HEK293 (cell line): ENCODE data around the gene ATAT1.

ENCODE experiments used
- GFI1B ChIP-seq: fragments of 450-650 bp; formaldehyde crosslinking; IDR thresholded peaks from 2 replicates; pipeline ENCODE4 v1.5.1; 2016; ENCODE audit warnings: missing biosample characterization, missing genetic modification characterization
- GLI4 ChIP-seq: fragments of 450-650 bp; formaldehyde crosslinking; IDR thresholded peaks from 2 replicates; pipeline ENCODE4 v1.5.1; 2016; ENCODE audit warnings: missing biosample characterization, missing genetic modification characterization
- KLF9 ChIP-seq: fragments of 450-650 bp; formaldehyde crosslinking; IDR thresholded peaks from 2 replicates; pipeline ENCODE4 v1.5.1; 2016; ENCODE audit warnings: missing biosample characterization, missing genetic modification characterization, low read depth
- RBAK ChIP-seq: fragments of 450-650 bp; formaldehyde crosslinking; IDR thresholded peaks from 2 replicates; pipeline ENCODE4 v1.5.1; 2016; ENCODE audit warnings: missing biosample characterization, missing genetic modification characterization
- SP3 ChIP-seq: fragments of 450-650 bp; formaldehyde crosslinking; IDR thresholded peaks from 2 replicates; pipeline ENCODE4 v1.5.1; 2016; ENCODE audit warnings: missing biosample characterization, missing genetic modification characterization
- TRIM28 ChIP-seq: IDR thresholded peaks from 2 replicates; pipeline ENCODE4 v1.6.1; 2011; ENCODE audit warnings: low read length, control low read depth, borderline replicate concordance
- YY2 ChIP-seq: fragments of 450-650 bp; formaldehyde crosslinking; IDR thresholded peaks from 2 replicates; pipeline ENCODE4 v1.5.1; 2016; ENCODE audit warnings: missing biosample characterization, missing genetic modification characterization
- ZFHX2 ChIP-seq: fragments of 450-650 bp; formaldehyde crosslinking; conservative IDR thresholded peaks from 2 replicates; pipeline ENCODE4 v1.5.1; 2016; ENCODE audit warnings: missing biosample characterization, missing genetic modification characterization
- ZNF19 ChIP-seq: fragments of 450-650 bp; formaldehyde crosslinking; IDR thresholded peaks from 2 replicates; pipeline ENCODE4; 2016; ENCODE audit warnings: missing biosample characterization, missing genetic modification characterization, low read depth
- ZNF221 ChIP-seq: fragments of 450-650 bp; formaldehyde crosslinking; IDR thresholded peaks from 2 replicates; pipeline ENCODE4 v1.5.1; 2017; ENCODE audit warnings: missing biosample characterization, missing genetic modification characterization, borderline replicate concordance
- ZNF24 ChIP-seq: fragments of 450-650 bp; formaldehyde crosslinking; IDR thresholded peaks from 2 replicates; pipeline ENCODE4 v1.5.1; 2016; ENCODE audit warnings: missing biosample characterization, missing genetic modification characterization
- ZNF248 ChIP-seq: fragments of 450-650 bp; formaldehyde crosslinking; IDR thresholded peaks from 2 replicates; pipeline ENCODE4 v1.5.1; 2017; ENCODE audit warnings: missing biosample characterization, missing genetic modification characterization
- ZNF274 ChIP-seq, 2 experiments: fragments of 200-500 bp in 1 of 2; fragments of 450-650 bp in 1 of 2; sonication (Bioruptor generic) in 1 of 2; formaldehyde crosslinking in 1 of 2; IDR thresholded peaks; 2 replicates each; pipeline versions ENCODE4 v1.5.1 to v1.6.1; 2014 to 2016; ENCODE audit warnings: borderline replicate concordance in 1 of 2, inconsistent platforms in 1 of 2, low read length in 1 of 2, missing biosample characterization in 1 of 2, missing genetic modification characterization in 1 of 2
- ZNF311 ChIP-seq: fragments of 450-650 bp; formaldehyde crosslinking; IDR thresholded peaks from 2 replicates; pipeline ENCODE4 v1.5.1; 2017; ENCODE audit warnings: missing biosample characterization, missing genetic modification characterization, borderline replicate concordance
- ZNF416 ChIP-seq: fragments of 450-650 bp; formaldehyde crosslinking; IDR thresholded peaks from 2 replicates; pipeline ENCODE4 v1.5.1; 2016; ENCODE audit warnings: missing biosample characterization, missing genetic modification characterization
- ZNF473 ChIP-seq: fragments of 450-650 bp; formaldehyde crosslinking; IDR thresholded peaks from 2 replicates; pipeline ENCODE4 v1.5.1; 2017; ENCODE audit warnings: missing biosample characterization, missing genetic modification characterization
- ZNF549 ChIP-seq: fragments of 450-650 bp; IDR thresholded peaks from 2 replicates; pipeline ENCODE4 v1.5.1; 2018; ENCODE audit warnings: missing biosample characterization, missing genetic modification characterization, mild to moderate bottlenecking, inconsistent platforms, moderate library complexity
- ZNF555 ChIP-seq: fragments of 450-650 bp; formaldehyde crosslinking; conservative IDR thresholded peaks from 2 replicates; pipeline ENCODE4 v1.5.1; 2017; ENCODE audit warnings: missing biosample characterization, mild to moderate bottlenecking, missing genetic modification characterization, inconsistent platforms
- ZNF610 ChIP-seq: fragments of 450-650 bp; formaldehyde crosslinking; IDR thresholded peaks from 2 replicates; pipeline ENCODE4 v1.5.1; 2016; ENCODE audit warnings: missing biosample characterization, missing genetic modification characterization, borderline replicate concordance
- ZNF76 ChIP-seq: fragments of 450-650 bp; formaldehyde crosslinking; IDR thresholded peaks from 2 replicates; pipeline ENCODE4; 2016; ENCODE audit warnings: low read depth, missing biosample characterization, missing genetic modification characterization, borderline replicate concordance
- TF ChIP-seq, protein P1 (sequence below): fragments of 450-650 bp; formaldehyde crosslinking; IDR thresholded peaks from 2 replicates; pipeline ENCODE4 v1.5.1; 2016; ENCODE audit warnings: missing biosample characterization, missing genetic modification characterization, low read depth
- TF ChIP-seq, protein P2 (sequence below): fragments of 450-650 bp; formaldehyde crosslinking; IDR thresholded peaks from 2 replicates; pipeline ENCODE4 v1.5.1; 2016; ENCODE audit warnings: missing biosample characterization, missing genetic modification characterization
- TF ChIP-seq, protein P3 (sequence below): fragments of 450-650 bp; formaldehyde crosslinking; IDR thresholded peaks from 2 replicates; pipeline ENCODE4 v1.5.1; 2017; ENCODE audit warnings: missing biosample characterization, missing genetic modification characterization
- TF ChIP-seq, protein P4 (sequence below): fragments of 450-650 bp; formaldehyde crosslinking; IDR thresholded peaks from 2 replicates; pipeline ENCODE4 v1.5.1; 2017; ENCODE audit warnings: missing biosample characterization, missing genetic modification characterization
- TF ChIP-seq, protein P5 (sequence below): fragments of 450-650 bp; formaldehyde crosslinking; IDR thresholded peaks from 2 replicates; pipeline ENCODE4 v1.5.1; 2016; ENCODE audit warnings: missing biosample characterization, missing genetic modification characterization
- TF ChIP-seq, protein P6 (sequence below): fragments of 450-650 bp; formaldehyde crosslinking; IDR thresholded peaks from 2 replicates; pipeline ENCODE4 v1.5.1; 2016; ENCODE audit warnings: missing biosample characterization, missing genetic modification characterization
- TF ChIP-seq, protein P7 (sequence below): fragments of 450-650 bp; formaldehyde crosslinking; IDR thresholded peaks from 2 replicates; pipeline ENCODE4 v1.5.1; 2016; ENCODE audit warnings: missing biosample characterization, missing genetic modification characterization

The ATAT1 gene

DNA sequence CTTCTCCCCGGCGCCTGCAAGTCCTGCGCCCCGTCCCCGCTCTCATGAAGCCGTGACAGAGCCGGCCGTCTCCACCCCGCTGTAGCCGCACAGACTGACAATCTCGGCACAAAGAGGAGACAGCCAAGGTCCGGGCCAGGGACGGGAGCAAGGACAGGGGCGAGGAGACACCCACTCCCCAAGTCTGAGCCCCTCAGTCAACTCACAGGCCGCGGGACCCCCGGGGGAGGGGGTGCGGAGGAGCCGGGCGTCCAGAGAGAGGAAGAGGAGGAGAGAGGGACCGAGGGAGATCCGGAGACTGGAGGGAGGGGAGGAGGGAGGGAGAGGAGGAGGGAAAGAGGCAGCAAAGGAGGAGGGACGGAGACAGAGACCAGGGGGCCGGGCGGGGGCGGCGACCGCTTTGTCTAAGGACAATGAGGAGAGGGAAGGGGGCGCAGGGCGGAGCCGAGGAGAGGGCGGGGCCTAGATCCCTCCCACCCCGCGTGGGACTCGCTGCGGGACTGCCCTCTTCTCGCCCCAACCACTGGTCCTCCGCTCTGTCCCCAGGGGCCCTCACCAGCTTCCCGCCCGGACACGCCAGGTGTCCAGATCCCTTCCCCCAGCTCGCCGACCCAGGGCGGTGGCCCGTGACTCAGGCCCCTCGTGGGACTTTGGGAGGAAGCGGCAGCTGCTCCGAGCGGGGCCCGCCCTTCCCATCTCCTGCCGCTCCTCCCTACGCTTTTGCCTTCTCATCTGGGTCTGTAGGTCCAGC lies 60.4 kb downstream of the ATAT1 start (continued):
- TF ChIP-seq YY2 (tag by site-specific recombination) (no peak), GLI4 (tag by site-specific recombination) (peak; percentile 19; the same call in 1 of the 2 replicates), ZNF555 (no peak), RBAK (tag by site-specific recombination) (no peak), ZNF24 (tag by site-specific recombination) (peak; percentile 65), ZNF76 (tag by site-specific recombination) (no peak; the same call in 1 of the 2 replicates), ZNF248 (tag by site-specific recombination) (no peak), GFI1B (tag by site-specific recombination) (no peak), ZNF274 (IDR thresholded peaks at IDR 0.05; ENCODE audit: low read length) (no peak), ZNF274 (tag by site-specific recombination; IDR thresholded peaks at IDR 0.05; ENCODE audit: borderline replicate concordance) (no peak), ZFHX2 (tag by site-specific recombination) (peak; percentile 91), SP3 (tag by site-specific recombination) (peak; percentile 99), ZNF19 (tag by site-specific recombination) (no peak), ZNF221 (tag by site-specific recombination) (no peak), ZNF549 (tag by site-specific recombination) (no peak), ZNF473 (no peak), ZNF311 (tag by site-specific recombination) (no peak), KLF9 (tag by site-specific recombination) (peak; percentile 84), ZNF416 (tag by site-specific recombination) (no peak), ZNF610 (peak; percentile 93), TRIM28 (no peak)
- TF ChIP-seq, protein P1, sequence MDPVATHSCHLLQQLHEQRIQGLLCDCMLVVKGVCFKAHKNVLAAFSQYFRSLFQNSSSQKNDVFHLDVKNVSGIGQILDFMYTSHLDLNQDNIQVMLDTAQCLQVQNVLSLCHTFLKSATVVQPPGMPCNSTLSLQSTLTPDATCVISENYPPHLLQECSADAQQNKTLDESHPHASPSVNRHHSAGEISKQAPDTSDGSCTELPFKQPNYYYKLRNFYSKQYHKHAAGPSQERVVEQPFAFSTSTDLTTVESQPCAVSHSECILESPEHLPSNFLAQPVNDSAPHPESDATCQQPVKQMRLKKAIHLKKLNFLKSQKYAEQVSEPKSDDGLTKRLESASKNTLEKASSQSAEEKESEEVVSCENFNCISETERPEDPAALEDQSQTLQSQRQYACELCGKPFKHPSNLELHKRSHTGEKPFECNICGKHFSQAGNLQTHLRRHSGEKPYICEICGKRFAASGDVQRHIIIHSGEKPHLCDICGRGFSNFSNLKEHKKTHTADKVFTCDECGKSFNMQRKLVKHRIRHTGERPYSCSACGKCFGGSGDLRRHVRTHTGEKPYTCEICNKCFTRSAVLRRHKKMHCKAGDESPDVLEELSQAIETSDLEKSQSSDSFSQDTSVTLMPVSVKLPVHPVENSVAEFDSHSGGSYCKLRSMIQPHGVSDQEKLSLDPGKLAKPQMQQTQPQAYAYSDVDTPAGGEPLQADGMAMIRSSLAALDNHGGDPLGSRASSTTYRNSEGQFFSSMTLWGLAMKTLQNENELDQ = no peak
- TF ChIP-seq, protein P2, sequence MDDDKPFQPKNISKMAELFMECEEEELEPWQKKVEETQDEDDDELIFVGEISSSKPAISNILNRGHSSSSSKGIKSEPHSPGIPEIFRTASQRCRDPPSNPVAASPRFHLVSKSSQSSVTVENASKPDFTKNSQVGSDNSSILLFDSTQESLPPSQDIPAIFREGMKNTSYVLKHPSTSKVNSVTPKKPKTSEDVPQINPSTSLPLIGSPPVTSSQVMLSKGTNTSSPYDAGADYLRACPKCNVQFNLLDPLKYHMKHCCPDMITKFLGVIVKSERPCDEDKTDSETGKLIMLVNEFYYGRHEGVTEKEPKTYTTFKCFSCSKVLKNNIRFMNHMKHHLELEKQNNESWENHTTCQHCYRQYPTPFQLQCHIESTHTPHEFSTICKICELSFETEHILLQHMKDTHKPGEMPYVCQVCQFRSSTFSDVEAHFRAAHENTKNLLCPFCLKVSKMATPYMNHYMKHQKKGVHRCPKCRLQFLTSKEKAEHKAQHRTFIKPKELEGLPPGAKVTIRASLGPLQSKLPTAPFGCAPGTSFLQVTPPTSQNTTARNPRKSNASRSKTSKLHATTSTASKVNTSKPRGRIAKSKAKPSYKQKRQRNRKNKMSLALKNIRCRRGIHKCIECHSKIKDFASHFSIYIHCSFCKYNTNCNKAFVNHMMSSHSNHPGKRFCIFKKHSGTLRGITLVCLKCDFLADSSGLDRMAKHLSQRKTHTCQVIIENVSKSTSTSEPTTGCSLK (tag by site-specific recombination) = no peak
- TF ChIP-seq, protein P3, sequence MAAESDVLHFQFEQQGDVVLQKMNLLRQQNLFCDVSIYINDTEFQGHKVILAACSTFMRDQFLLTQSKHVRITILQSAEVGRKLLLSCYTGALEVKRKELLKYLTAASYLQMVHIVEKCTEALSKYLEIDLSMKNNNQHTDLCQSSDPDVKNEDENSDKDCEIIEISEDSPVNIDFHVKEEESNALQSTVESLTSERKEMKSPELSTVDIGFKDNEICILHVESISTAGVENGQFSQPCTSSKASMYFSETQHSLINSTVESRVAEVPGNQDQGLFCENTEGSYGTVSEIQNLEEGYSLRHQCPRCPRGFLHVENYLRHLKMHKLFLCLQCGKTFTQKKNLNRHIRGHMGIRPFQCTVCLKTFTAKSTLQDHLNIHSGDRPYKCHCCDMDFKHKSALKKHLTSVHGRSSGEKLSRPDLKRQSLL (tag by site-specific recombination) = peak; percentile 63; the same call in 1 of the 2 replicates
- TF ChIP-seq, protein P4, sequence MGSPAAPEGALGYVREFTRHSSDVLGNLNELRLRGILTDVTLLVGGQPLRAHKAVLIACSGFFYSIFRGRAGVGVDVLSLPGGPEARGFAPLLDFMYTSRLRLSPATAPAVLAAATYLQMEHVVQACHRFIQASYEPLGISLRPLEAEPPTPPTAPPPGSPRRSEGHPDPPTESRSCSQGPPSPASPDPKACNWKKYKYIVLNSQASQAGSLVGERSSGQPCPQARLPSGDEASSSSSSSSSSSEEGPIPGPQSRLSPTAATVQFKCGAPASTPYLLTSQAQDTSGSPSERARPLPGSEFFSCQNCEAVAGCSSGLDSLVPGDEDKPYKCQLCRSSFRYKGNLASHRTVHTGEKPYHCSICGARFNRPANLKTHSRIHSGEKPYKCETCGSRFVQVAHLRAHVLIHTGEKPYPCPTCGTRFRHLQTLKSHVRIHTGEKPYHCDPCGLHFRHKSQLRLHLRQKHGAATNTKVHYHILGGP (tag by site-specific recombination) = no peak
- TF ChIP-seq, protein P5, sequence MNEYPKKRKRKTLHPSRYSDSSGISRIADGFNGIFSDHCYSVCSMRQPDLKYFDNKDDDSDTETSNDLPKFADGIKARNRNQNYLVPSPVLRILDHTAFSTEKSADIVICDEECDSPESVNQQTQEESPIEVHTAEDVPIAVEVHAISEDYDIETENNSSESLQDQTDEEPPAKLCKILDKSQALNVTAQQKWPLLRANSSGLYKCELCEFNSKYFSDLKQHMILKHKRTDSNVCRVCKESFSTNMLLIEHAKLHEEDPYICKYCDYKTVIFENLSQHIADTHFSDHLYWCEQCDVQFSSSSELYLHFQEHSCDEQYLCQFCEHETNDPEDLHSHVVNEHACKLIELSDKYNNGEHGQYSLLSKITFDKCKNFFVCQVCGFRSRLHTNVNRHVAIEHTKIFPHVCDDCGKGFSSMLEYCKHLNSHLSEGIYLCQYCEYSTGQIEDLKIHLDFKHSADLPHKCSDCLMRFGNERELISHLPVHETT = no peak; the same call in none of the 2 replicates
- TF ChIP-seq, protein P6, sequence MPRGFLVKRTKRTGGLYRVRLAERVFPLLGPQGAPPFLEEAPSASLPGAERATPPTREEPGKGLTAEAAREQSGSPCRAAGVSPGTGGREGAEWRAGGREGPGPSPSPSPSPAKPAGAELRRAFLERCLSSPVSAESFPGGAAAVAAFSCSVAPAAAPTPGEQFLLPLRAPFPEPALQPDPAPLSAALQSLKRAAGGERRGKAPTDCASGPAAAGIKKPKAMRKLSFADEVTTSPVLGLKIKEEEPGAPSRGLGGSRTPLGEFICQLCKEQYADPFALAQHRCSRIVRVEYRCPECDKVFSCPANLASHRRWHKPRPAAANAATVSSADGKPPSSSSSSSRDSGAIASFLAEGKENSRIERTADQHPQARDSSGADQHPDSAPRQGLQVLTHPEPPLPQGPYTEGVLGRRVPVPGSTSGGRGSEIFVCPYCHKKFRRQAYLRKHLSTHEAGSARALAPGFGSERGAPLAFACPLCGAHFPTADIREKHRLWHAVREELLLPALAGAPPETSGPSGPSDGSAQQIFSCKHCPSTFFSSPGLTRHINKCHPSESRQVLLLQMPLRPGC (tag by site-specific recombination) = no peak
- TF ChIP-seq, protein P7, sequence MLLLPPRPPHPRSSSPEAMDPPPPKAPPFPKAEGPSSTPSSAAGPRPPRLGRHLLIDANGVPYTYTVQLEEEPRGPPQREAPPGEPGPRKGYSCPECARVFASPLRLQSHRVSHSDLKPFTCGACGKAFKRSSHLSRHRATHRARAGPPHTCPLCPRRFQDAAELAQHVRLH = no peak
